HG03469 (cell line): Measurements from ENCODE around the gene BBX.

Experiments used
- ATAC-seq: cut with Tn5 transposase; IDR thresholded peaks from one replicate; pipeline ENCODE4 v1.9.1; 2021; ENCODE audit warnings: mild to moderate bottlenecking, moderate library complexity, moderate number of reproducible peaks; ENCODE audit not compliant: unreplicated experiment

BBX gene

GRCh38 chr3:107643038-107643883, 120.5 kb downstream of the BBX start:
- no peak for ATAC-seq

GRCh38 chr3:107644631-107645030, 121.9 kb downstream of the BBX start:
- ATAC-seq = no peak

- ATAC-seq = no peak
Observed at GRCh38 chr3:107650788-107651187, 128.0 kb downstream of the BBX start.

- ATAC-seq = no peak
Observed at GRCh38 chr3:107651782-107652181, 129.0 kb downstream of the BBX start.

DNA sequence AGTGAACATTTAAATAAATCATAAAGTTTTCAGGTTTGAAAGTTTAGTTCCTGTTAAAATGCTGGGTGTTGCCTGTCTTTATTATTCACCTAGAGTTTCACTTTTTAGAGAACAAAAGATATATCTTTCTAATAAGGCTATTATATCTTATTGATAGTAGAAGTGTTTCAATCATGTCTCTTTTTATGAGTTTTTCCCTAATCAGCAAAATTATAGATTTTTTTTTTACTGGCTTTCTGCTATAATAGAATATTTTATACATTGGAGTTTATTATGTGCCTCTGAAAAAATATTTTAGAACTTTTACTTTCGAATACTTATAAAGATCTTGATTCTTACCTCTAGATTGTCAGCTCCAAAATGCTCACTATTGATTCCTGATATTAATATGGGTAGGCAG, 131.5 kb downstream of the BBX start:
- no peak for ATAC-seq

GRCh38 chr3:107657971-107658370, 135.2 kb downstream of the BBX start:
- no peak for ATAC-seq

- ATAC-seq = no peak
Observed at GRCh38 chr3:107660306-107660976, 137.7 kb downstream of the BBX start.

DNA sequence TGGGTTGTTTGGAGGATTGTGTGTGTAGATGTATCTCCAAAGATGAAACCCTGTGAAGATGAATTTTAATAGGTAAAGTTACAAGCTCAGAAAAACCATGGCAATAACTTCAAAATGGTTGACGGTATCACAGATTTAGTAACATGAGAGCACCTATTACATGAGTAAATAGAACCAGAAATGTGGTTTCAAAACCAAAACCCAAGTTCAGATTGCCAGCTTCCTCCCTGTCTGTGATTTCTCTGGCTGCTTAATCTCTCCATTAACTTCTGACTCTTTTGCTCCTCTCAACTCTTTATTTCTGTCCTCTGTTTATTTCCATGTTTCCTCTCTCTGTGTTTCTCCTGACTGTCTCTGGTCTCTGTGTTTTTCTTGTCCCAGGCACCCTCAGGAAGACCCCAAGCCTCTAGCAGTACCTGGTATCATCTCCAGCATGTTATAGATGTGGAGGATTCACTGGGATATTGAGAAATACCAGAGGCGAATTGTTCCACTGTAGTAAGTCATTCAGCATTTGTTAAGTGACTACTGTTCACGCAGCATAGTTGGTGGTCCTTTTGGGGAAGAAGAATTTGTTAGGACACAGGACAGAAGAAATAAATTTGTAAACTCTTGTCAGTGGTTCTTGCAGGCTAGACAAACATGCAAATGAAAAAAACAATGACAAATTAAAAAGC, 138.8 kb downstream of the BBX start:
- no peak for ATAC-seq

GRCh38 chr3:107662124-107662507, 139.4 kb downstream of the BBX start:
- no peak for ATAC-seq

DNA sequence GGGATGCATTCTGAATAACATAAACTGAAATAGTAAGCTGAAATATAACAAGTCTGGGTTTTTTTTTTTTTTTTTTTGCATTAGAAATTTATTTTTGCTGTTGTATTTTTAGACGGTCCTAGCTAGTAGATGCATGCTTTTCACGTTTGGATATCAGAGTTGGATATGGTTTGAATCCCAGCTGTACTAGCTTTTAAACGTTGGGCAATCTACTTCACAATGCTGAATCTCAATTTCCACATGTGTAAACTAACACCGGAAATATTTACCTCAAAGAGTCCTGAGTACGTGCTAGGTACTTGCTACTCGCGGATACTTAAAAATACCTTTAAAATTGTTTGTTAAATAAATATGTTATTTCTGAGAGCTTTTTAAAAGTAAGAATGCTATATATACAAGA, 139.8 kb downstream of the BBX start:
- no peak for ATAC-seq

DNA sequence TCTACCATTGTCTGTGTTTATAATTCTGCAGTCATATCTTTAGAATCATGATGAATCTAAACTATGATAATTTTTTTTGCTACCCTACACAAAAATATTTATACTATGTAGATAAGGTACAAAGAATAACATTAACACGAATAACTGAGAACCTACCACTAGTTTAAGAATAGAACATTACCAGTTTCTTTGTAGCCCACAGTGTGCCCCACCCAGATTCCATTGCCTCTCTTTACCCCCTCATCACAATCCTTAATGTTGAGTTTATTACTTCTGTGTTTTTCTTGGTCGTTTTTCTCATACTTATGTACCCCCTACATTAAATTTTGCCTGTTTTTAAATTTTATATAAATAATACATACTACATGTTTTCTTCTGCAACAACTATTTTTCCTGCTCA, 140.5 kb downstream of the BBX start:
- ATAC-seq = no peak

DNA sequence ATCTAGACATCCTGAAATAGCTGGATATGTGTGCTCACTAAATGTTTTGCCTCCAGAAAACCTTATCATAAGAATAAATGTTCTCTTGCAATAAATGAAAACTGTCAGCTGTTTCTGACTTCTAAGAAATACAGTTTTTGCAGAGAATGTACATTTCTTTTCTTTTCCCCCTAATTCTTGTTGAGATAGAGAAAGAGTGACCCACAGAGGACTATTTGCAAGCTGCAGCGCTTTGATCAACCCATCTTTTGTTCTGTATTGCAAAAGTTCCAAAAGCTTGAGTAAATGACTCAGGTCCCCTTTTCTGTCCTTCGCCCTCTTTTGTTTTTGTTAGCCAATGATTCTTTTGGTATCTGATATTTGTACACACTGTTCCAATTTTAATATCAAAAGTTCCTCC, 141.9 kb downstream of the BBX start:
- no peak for ATAC-seq

- ATAC-seq = no peak
Observed at GRCh38 chr3:107665351-107665750, 142.6 kb downstream of the BBX start.

GRCh38 chr3:107666853-107667252, 144.1 kb downstream of the BBX start:
- no peak for ATAC-seq

DNA sequence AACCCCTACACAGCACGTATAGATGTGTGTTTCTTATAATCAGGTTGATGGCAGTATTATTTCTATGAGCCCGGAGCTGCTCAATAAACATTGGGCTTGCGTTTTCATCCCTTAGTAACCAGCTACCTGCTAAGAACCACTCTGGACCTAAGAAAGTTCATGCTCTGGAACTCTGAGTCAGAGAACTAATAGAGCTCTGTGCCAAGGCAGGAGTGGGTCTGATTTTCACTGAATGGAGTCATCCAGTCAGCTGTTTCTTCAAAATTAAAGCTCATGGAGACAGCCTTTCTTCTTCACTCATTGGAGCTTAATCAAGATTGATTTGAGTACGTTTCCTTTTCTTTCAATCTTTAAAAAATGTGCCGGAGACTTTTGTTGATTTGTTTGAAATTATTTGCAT, 145.7 kb downstream of the BBX start:
- ATAC-seq = no peak

DNA sequence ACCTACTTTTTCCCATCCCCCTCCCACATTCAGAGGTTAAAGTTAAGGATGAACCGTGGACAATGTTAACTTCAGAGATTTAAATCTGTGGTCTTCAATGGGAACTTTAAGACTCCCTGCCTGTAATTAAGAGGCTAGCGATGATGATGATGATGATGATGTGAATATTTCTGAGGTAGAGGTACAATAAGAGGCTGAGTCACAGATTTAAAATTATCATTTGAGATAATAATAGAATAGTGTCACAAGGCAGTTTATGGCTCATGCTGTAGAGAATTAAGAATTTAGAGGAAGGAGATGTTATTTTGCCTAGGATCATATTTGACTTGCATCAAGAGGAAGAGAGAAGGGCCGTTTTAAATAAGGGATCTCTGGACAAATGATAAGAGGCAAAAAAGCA, 146.2 kb downstream of the BBX start:
- ATAC-seq = no peak

GRCh38 chr3:107669669-107670068, 146.9 kb downstream of the BBX start:
- ATAC-seq = no peak

GRCh38 chr3:107670986-107671385, 148.2 kb downstream of the BBX start:
- no peak for ATAC-seq

DNA sequence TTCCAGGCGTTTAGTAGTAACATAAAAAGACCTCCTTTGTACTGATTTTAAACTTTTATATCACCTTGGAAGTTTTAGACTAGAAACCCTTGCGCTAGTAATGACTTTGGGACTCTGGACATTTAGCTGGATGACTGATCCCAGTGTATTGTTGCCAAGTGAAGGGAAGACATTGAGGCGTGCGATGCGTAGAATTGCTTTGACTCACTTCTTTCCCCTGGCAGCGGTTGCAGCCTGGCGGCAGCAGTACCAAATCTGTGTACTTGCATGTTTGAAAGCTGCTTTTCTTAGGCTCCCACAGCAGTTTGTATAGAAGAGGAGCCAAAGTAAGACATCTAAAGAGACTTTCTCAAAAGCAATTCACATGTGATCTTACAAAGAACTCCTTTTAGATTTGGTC, 151.6 kb downstream of the BBX start:
- no peak for ATAC-seq

- ATAC-seq = no peak
Observed at GRCh38 chr3:107675233-107675900, 152.6 kb downstream of the BBX start.
